NCI-H2029 treated with DMSO at 0.1 percent for 48 hours (cell line): Measurements from ENCODE around the gene PLEKHH3.
"Not testable (repeated sequence)": the region's sequence is repeated elsewhere in the genome, so short reads cannot be mapped to it uniquely, and the experiment has no call there.

Experiments
- DNase-seq: peaks from one replicate; lab custom pipeline; 2025; lab: John Stamatoyannopoulos, UW

Gene PLEKHH3

GRCh38 chr17:42670789-42671657 is 5.8 kb downstream of the PLEKHH3 start:
- DNase-seq = no peak

- DNase-seq = no peak
These were observed 6.6 kb downstream of the PLEKHH3 start for GRCh38 chr17:42669977-42670788.

GRCh38 chr17:42669705-42669976 is 7.2 kb downstream of the PLEKHH3 start:
- no peak for DNase-seq

- no peak for DNase-seq
These were observed 9.5 kb downstream of the PLEKHH3 start for GRCh38 chr17:42667088-42667951.

- not testable (repeated sequence) for DNase-seq
These were observed 10.7 kb downstream of the PLEKHH3 start for GRCh38 chr17:42666126-42666525.

- no peak for DNase-seq
These were observed 11.2 kb downstream of the PLEKHH3 start for GRCh38 chr17:42665581-42666001.

GRCh38 chr17:42660692-42661345 is 16.0 kb downstream of the PLEKHH3 start:
- no peak for DNase-seq

- DNase-seq = not testable (repeated sequence)
These were observed 16.9 kb downstream of the PLEKHH3 start for GRCh38 chr17:42659932-42660274.

GRCh38 chr17:42659079-42659931 is 17.5 kb downstream of the PLEKHH3 start, which contains the start of gene TUBG2:
Gene TUBG2, plus strand, starts transcription at chr17:42659284. Its CDS starts 220 bp downstream, at chr17:42659504.
- DNase-seq = peak; percentile 69

- DNase-seq = no peak
These were observed 18.8 kb downstream of the PLEKHH3 start for GRCh38 chr17:42657824-42658588.

GRCh38 chr17:42655528-42655927 is 21.3 kb downstream of the PLEKHH3 start:
- DNase-seq = no peak

- DNase-seq = no peak
These were observed 23.3 kb downstream of the PLEKHH3 start for GRCh38 chr17:42653179-42654124.

GRCh38 chr17:42651392-42651791 is 25.4 kb downstream of the PLEKHH3 start:
- no peak for DNase-seq

GRCh38 chr17:42647778-42648177 is 29.0 kb downstream of the PLEKHH3 start:
- no peak for DNase-seq

GRCh38 chr17:42642336-42642735 is 34.5 kb downstream of the PLEKHH3 start:
- no peak for DNase-seq

GRCh38 chr17:42640121-42640520 is 36.7 kb downstream of the PLEKHH3 start:
- no peak for DNase-seq

- DNase-seq = no peak
These were observed 37.2 kb downstream of the PLEKHH3 start for GRCh38 chr17:42639525-42640113.

GRCh38 chr17:42632949-42633444 is 43.8 kb downstream of the PLEKHH3 start:
- DNase-seq = no peak
